ENCODE measurements around the gene SAE1.
A peak's percentile ranks its signal among the peaks of the same experiment; 100 is the strongest.
"Not testable (repeated sequence)": the region's sequence is repeated elsewhere in the genome, so short reads cannot be mapped to it uniquely, and the experiment has no call there.

SAE1 gene

DNA sequence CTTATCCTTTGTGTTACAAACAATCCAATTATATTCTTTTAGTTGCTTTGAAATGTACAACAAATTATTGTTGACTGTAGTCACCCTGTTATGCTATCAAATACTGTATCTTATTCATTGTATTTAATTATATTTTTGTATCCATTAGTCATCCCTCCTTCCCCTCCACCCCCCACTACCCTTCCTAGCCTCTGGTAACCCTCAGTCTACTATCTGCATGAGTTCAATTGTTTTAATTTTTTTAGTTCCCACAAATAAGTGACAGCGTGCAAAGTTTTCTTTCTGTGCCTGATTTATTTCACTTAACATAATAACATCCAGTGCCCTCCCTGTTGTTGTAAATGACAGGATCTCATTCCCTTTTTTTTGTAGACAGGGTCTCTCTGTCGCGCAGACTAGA is 4.5 kb downstream of the SAE1 start:
- H3K27me3 Mint-ChIP-seq, result no peaks in the 10 kb centered on the region
- peak overlapping the region; percentile 23 to 37 for H3K4me3 Mint-ChIP-seq
- H3K4me1 Mint-ChIP-seq, result peaks cover 84% of the 10 kb centered on the region

DNA sequence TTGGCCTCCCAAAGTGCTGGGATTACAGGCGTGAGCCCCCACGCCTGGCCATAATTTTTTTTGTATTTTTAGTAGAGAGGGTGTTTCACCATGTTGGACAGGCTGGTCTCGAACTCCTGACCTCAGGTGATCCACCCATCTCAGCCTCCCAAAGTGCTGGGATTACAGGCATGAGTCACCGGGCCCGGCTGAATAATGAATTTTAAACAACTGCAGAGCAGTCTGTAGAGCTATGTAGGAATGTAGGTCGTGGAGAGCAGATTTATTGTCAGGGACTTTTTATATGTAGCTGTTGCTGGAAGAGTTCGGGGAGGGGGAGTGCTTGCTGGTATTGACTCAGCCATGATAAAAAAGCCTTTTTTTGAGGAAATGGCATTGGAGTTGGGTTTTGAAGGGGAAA is 10.6 kb downstream of the SAE1 start:
- H3K4me3 Mint-ChIP-seq, DNase-seq, H3K9me3 Mint-ChIP-seq, ATAC-seq, H3K27me3 Mint-ChIP-seq: not testable (repeated sequence)
- Mint-ChIP-seq H3K4me1 (peaks cover 63% of the 10 kb centered on the region), H3K27ac (peak overlapping the region; percentile 41 to 46)

More for the DNA sequence above, 4.5 kb downstream of the SAE1 start:
- H3K9me3 Mint-ChIP-seq, result peaks cover 3 to 6% of the 10 kb centered on the region in 2 donors
- DNase-seq (no peak), ATAC-seq (no peak)
- peak overlapping the region in 1 of 2 donors; percentile 73 for H3K27ac Mint-ChIP-seq

GRCh38 chr19:47141695-47142094 is 11.1 kb downstream of the SAE1 start:
- ATAC-seq, result no peak
- no peak overlapping the region for H3K4me3 Mint-ChIP-seq
- no peaks in the 10 kb centered on the region for H3K27me3 Mint-ChIP-seq
- H3K4me1 Mint-ChIP-seq, result peaks cover 63% of the 10 kb centered on the region
- peaks cover 0 to under 1% of the 10 kb centered on the region in 2 donors for H3K9me3 Mint-ChIP-seq
- no peak for DNase-seq
- H3K27ac Mint-ChIP-seq, result no peak overlapping the region

DNA sequence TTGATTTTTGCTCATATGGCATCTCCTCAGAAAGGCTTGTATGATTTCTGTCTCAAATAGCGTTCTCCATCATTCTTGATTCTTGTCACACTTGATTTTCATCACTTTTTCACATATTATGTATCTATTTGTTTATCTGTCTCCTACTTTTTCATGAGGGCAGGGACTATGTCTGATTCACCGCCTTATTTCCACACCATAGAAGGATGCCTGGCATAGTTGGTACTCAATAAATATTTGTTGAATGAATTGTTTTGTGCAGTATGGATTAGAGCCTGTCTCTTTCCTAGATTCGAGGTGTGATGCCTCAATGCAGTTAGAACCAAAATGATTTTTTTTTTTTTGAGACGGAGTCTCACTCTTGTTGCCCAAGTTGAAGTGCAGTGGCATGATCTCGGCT is 12.1 kb downstream of the SAE1 start:
- DNase-seq (no peak), ATAC-seq (no peak)
- Mint-ChIP-seq H3K4me1 (peaks cover 66% of the 10 kb centered on the region), H3K27me3 (no peaks in the 10 kb centered on the region), H3K4me3 (no peak overlapping the region), H3K27ac (no peak overlapping the region), H3K9me3 (peaks cover 0 to 5% of the 10 kb centered on the region in 2 donors)

DNA sequence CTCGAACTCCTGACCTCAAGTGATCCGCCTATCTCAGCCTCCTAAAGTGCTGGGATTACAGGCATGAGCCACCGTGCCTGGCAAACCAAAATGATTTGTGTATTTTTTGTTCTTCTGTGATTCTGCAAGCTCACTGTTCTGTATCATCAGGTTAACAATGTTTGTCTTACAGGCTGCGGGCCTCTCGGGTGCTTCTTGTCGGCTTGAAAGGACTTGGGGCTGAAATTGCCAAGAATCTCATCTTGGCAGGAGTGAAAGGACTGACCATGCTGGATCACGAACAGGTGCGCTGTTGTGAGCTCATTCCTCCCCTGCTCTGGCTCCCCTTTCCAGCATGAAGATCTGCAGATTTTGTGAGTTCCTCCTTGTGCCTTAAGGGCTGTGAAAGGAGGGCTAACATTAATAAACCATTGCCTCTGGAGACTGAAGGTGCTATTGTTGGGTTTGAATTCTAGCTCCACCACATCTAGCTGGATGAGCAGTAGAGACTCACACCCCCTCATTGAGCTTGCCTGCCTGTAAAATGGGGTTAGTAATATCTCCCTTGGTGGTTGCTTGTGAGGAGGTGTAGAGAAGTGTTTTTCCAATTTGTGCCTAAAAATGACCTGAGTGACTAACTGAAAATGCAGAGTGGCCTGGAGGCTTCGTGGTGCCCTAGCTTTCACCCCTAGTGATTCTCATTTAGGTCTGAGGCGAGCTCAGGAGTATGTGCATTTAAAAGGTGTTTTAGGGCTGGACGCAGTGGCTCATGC is 12.9 kb downstream of the SAE1 start:
- Mint-ChIP-seq H3K4me1 (peaks cover 67% of the 10 kb centered on the region), H3K27ac (no peak overlapping the region), H3K27me3 (no peaks in the 10 kb centered on the region), H3K4me3 (no peak overlapping the region), H3K9me3 (peaks cover 0 to 5% of the 10 kb centered on the region in 2 donors)
- ATAC-seq (peak; percentile 54), DNase-seq (no peak)

- H3K9me3 Mint-ChIP-seq, result peaks cover 0 to 5% of the 10 kb centered on the region in 2 donors
- H3K27ac Mint-ChIP-seq, result no peak overlapping the region
- H3K27me3 Mint-ChIP-seq, result no peaks in the 10 kb centered on the region
- H3K4me1 Mint-ChIP-seq, result peaks cover 59% of the 10 kb centered on the region
- ATAC-seq (no peak), DNase-seq (no peak)
- H3K4me3 Mint-ChIP-seq, result no peak overlapping the region
Measured at GRCh38 chr19:47144630-47145029, 14.0 kb downstream of the SAE1 start.

GRCh38 chr19:47145639-47146486 is 15.2 kb downstream of the SAE1 start:
- Mint-ChIP-seq H3K9me3 (peaks cover 0 to 5% of the 10 kb centered on the region in 2 donors), H3K27me3 (no peaks in the 10 kb centered on the region), H3K4me1 (peaks cover 64% of the 10 kb centered on the region), H3K27ac (peak overlapping the region; percentile 1 to 87), H3K4me3 (peak overlapping the region; percentile 3 to 59)
- DNase-seq (no peak), ATAC-seq (peak; percentile 67)

- no peaks in the 10 kb centered on the region for H3K27me3 Mint-ChIP-seq
- H3K27ac Mint-ChIP-seq, result peak overlapping the region; percentile 57 to 89
- peaks cover 67% of the 10 kb centered on the region for H3K4me1 Mint-ChIP-seq
- DNase-seq (no peak), ATAC-seq (peak; percentile 77)
- peaks cover 0 to 5% of the 10 kb centered on the region in 2 donors for H3K9me3 Mint-ChIP-seq
- H3K4me3 Mint-ChIP-seq, result peak overlapping the region; percentile 34 to 59
Measured at GRCh38 chr19:47146920-47147319, 16.3 kb downstream of the SAE1 start.

DNA sequence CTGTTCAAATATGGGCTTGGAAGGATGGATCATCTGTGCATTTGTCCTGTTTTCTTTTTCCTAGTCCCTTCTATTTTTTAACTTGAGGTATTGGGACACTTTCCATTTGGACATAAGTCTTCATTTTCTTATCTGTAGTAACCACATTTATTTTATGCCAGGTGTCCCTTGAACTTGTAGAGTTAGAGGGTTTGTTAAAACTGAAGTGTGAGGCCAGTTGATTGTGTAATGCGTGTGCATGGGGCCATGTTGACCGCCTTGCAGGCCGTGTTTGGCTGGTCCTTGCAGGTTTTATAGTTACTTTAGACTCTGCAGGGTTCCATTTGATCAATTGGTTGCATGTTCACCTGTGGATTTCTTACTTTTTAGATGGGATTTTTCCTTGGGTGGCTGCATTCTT is 21.0 kb downstream of the SAE1 start:
- Mint-ChIP-seq H3K27me3 (no peaks in the 10 kb centered on the region), H3K4me3 (no peak overlapping the region), H3K27ac (peak overlapping the region; percentile 86 to 88), H3K9me3 (peaks cover 5 to 6% of the 10 kb centered on the region in 2 donors), H3K4me1 (peaks cover 43% of the 10 kb centered on the region)
- no peak for DNase-seq
- ATAC-seq, result no peak

GRCh38 chr19:47152205-47152604 is 21.6 kb downstream of the SAE1 start:
- Mint-ChIP-seq H3K4me1 (peaks cover 43% of the 10 kb centered on the region), H3K4me3 (no peak overlapping the region), H3K27me3 (no peaks in the 10 kb centered on the region), H3K9me3 (peaks cover 0 to 6% of the 10 kb centered on the region in 2 donors), H3K27ac (peak overlapping the region in 1 of 2 donors; percentile 33)
- ATAC-seq, result no peak
- no peak for DNase-seq

- no peaks in the 10 kb centered on the region for H3K27me3 Mint-ChIP-seq
- no peak for DNase-seq
- peaks cover 0 to 6% of the 10 kb centered on the region in 2 donors for H3K9me3 Mint-ChIP-seq
- ATAC-seq, result no peak
- peaks cover 47% of the 10 kb centered on the region for H3K4me1 Mint-ChIP-seq
- H3K4me3 Mint-ChIP-seq, result no peak overlapping the region
- peak overlapping the region in 1 of 2 donors; percentile 33 for H3K27ac Mint-ChIP-seq
Measured at GRCh38 chr19:47152632-47153031, 22.0 kb downstream of the SAE1 start.

GRCh38 chr19:47153266-47153665 is 22.6 kb downstream of the SAE1 start:
- Mint-ChIP-seq H3K27me3 (no peaks in the 10 kb centered on the region), H3K9me3 (peaks cover 0 to 6% of the 10 kb centered on the region in 2 donors), H3K4me3 (no peak overlapping the region), H3K27ac (no peak overlapping the region), H3K4me1 (peaks cover 48% of the 10 kb centered on the region)
- ATAC-seq, result no peak
- DNase-seq, result no peak

- Mint-ChIP-seq H3K27ac (peak overlapping the region in 1 of 2 donors; percentile 41), H3K27me3 (no peaks in the 10 kb centered on the region), H3K4me1 (peaks cover 60% of the 10 kb centered on the region), H3K9me3 (peaks cover 0 to 6% of the 10 kb centered on the region in 2 donors), H3K4me3 (no peak overlapping the region)
- DNase-seq (no peak), ATAC-seq (no peak)
Measured at GRCh38 chr19:47155148-47155547, 24.5 kb downstream of the SAE1 start.

DNA sequence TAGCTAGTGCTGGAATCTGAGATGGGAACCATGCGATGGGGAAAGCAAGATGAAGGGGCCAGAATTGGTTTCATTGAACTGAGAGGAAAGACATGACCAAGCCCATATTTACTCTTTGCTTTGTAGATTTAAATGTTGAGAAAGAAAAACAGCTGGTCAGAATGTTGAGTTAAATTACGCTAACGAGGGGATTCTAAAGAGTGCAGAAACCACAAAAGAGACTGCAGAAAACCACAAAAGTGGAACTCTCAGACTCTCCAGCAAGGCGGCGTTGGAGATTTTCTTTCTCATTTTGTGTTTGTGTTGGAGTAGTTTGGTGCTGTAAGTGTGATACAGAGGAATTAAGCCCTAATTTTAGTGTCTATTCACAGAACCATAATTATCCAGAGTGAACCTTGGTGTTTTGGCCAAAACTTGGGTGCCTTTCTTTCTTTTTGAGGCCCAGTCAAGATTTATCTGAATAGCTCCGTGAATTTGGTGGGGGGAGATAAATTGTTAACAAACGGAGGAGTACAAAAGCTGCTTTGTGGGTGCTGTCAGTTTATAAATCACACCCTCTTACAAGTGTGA is 26.3 kb downstream of the SAE1 start:
- Mint-ChIP-seq H3K4me3 (peak overlapping the region; percentile 59 to 70), H3K27ac (peak overlapping the region; percentile 19 to 78), H3K9me3 (peaks cover 0 to 6% of the 10 kb centered on the region in 2 donors), H3K27me3 (no peaks in the 10 kb centered on the region), H3K4me1 (peaks cover 62% of the 10 kb centered on the region)
- ATAC-seq (peak; percentile 66), DNase-seq (peak in 1 of 2 donors; percentile 24)

- peaks cover 70% of the 10 kb centered on the region for H3K4me1 Mint-ChIP-seq
- H3K4me3 Mint-ChIP-seq, result peak overlapping the region; percentile 70 to 83
- DNase-seq, result no peak
- peaks cover 0 to 6% of the 10 kb centered on the region in 2 donors for H3K9me3 Mint-ChIP-seq
- peak; percentile 27 for ATAC-seq
- H3K27me3 Mint-ChIP-seq, result no peaks in the 10 kb centered on the region
- peak overlapping the region; percentile 59 to 89 for H3K27ac Mint-ChIP-seq
Measured at GRCh38 chr19:47157431-47158321, 27.0 kb downstream of the SAE1 start.
